HG02588 (cell line): ENCODE data around the gene ZNF610.

Experiments
- ATAC-seq: cut with Tn5 transposase; IDR thresholded peaks from one replicate; pipeline ENCODE4 v1.9.1; 2021; ENCODE audit warnings: mild to moderate bottlenecking, moderate library complexity; ENCODE audit not compliant: unreplicated experiment

The ZNF610 gene

GRCh38 chr19:52397310-52398080 is 61.5 kb downstream of the ZNF610 start, which contains the start of gene ZNF528:
ZNF528 (plus strand) TSS chr19:52397849; CDS start chr19:52402014, 4,165 bp downstream.
- ATAC-seq: peak; percentile 94

- peak; percentile 16 for ATAC-seq
These were observed 62.0 kb downstream of the ZNF610 start for GRCh38 chr19:52398081-52398441.

DNA sequence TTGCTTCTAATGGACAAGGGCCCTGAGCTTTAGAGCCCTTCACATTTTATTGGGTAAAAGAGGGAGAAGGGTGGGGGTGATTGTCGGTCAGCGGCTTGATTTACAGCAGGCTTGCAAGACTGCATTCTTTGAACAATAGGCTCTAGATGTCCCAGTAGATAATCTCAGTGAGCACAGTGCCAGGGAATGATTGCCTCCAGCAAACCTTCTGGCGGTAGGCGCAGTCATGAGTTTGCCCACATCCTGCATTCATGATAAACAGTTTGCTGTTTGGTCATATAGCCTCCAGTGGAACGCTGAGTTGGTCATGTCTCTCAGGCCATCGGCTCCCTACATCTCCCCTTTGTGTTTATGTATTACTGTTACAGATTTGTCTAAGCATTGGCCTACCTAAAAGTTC is 74.2 kb downstream of the ZNF610 start:
- ATAC-seq: no peak

GRCh38 chr19:52415711-52416110 is 79.7 kb downstream of the ZNF610 start:
- ATAC-seq: no peak
